ENCODE data around the gene PIGU.
"Not testable (repeated sequence)": the region's sequence is repeated elsewhere in the genome, so short reads cannot be mapped to it uniquely, and the experiment has no call there.

Gene PIGU, protein sequence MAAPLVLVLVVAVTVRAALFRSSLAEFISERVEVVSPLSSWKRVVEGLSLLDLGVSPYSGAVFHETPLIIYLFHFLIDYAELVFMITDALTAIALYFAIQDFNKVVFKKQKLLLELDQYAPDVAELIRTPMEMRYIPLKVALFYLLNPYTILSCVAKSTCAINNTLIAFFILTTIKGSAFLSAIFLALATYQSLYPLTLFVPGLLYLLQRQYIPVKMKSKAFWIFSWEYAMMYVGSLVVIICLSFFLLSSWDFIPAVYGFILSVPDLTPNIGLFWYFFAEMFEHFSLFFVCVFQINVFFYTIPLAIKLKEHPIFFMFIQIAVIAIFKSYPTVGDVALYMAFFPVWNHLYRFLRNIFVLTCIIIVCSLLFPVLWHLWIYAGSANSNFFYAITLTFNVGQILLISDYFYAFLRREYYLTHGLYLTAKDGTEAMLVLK

DNA sequence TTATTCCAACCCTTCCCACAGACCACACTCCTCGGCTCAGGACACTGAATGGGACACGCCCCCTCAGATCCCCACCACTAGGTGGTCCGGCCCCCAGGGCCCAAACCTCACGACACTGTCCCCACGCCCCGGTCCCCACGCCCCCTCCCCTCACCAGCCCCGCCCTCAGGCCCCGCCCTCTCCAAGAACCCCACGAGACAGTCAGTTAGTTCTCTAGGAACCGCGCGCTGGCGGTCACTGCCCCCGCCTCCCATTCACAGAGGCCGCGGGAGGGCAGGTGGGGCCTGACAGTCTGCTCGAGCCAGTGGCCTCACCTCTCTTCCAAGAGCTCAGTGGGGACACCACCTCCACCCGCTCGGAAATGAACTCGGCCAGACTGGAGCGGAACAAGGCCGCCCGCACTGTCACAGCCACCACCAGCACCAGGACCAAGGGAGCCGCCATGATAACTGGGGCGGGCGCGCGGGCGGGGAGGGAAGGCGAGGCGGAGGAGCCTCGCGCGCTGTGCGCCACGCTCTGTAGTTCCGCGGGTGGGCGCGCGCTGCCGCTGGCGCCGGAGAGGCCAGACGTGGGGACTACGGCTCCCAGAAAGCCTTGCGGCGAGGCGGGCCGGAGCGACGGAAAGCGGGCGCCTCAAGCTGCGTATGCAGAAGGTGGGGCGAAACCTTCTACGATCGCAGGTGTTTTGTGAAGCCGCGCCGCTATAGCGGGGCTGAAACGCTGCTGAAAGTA, at the start of gene PIGU:
PIGU (minus strand) TSS at position 451 of the 732 bp plus-strand sequence; CDS start at position 444, 7 bp downstream.
- peak; percentile 95 for DNase-seq (ENCODE audit: low spot score)

DNA sequence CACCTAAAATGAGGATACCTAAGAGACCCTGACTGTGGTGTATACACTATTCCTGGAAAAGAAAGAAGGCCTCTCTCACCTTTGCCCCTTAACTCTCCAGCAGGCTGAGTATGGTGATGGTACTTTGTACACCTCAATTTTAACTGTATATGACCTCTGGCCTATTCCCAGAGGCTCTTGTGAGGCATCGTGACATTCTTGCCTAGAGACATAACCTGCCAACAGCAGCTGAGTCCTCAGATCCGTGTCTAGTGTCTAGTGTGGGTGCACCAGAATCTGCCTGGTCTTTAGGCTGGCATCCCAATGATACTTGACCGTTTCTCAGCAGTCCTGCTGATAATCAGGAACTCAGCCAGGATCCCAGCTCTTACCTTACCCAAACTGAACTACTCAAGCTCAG, 47.3 kb upstream of the PIGU start:
- DNase-seq (ENCODE audit: low spot score) = no peak

DNA sequence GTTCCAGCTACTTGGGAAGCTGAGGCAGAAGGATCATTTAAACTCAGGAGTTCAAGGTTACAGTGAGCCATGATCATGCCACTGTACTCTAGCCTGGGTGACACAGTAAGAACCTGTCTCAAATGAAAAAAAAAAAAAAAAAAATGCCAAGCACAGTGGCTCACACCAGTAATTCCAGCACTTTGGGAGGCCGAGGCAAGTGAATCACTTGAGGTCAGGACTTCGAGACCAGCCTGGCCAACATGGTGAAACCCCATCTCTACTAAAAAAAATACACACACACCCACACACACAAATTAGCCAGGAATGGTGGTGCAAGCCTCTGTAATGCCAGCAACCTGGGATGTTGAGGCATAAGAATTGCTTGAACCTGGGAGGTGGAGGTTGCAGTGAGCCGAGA, 45.7 kb upstream of the PIGU start:
- DNase-seq (ENCODE audit: low spot score) = not testable (repeated sequence)

DNA sequence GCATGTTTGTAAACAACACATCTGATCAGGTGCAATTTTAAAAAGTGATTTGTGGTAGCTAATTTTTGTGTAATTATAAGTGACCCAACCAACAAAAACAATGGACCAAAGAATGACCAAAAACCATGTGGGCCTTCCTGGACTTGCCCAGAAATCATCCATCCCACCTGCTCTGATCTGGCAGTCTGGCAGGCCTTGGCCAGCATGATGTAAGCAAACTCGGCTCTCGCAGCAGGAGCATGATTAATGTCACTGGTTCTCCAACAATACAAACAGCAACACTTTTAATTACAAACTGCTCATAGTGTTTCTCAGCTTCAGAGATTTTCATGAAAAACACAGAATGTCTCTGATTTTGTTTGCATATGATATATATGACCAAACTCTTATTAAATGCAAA, 43.4 kb upstream of the PIGU start:
- no peak for DNase-seq (ENCODE audit: low spot score)

DNA sequence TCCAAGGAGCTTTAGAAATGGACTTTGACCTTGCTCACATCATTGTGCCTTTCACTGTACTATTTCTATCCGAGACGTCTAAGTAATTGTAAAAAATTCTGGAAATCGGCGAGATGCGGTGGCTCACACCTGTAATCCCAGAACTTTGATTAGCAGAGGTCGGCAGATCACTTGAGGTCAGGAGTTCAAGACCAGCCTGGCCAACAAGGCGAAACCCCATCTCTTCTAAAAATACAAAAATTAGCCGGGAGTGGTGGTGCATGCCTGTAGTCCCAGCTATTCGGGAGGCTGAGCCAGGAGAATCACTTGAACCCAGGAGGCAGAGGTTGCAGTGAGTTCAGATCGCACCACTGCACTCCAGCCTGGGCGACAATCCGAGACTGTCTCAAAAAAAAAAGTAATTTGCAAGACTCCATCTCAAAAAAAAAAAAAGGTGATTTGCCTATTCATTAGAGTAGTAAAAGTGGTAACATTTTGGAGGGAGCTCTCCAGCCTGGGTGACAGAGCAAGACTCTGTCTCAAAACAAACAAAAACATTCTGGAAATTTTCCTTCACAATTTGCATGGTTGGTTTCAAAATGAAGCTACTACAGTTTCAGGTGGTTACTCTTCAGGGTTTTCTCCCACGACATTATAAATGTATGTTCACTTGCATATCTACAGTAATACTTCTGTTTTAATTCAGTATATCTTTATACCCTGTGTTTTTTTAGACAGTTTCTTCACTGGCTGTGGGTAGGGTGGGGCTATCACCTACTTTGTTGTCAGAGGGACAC, 42.5 kb upstream of the PIGU start:
- not testable (repeated sequence) for DNase-seq (ENCODE audit: low spot score)

DNA sequence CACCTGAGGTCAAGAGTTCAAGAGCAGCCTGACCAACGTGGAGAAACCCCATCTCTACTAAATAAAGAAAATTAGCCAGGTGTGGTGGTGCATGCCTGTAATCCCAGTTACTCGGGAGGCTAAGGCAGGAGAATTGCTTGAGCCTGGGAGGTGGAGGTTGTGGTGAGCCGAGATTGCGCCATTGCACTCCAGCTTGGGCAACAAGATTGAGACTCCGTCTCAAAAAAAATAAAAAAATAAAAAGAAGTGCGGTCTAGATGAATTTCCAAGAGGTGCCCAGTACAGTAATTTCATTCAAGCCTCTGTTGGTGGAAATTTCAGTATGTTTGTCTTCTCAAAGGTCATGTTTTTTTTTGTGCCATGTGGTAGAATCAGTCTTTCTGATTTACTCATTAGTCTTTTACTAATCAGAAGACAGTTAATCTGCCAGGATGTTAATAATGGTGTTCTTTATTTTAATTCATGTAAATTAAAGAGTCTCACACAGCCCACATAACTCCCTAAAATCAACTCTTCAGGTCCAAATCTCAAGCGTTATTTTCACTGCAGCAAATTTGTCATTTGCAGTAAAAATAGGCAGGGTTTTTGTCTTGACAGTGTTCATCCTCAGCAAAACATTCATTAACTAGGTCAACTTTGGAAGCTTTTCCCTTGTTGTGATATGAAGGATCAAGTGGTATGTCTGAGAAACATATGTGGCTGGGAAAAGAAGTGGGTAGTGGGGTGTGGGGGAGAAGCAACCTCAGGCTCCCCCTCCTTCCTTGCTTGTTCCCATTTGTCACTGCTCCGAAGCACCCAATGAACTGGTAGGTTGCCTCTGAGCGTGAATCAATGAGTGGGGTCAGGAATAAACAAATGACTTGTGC, 40.6 kb upstream of the PIGU start:
- no peak for DNase-seq (ENCODE audit: low spot score)

DNA sequence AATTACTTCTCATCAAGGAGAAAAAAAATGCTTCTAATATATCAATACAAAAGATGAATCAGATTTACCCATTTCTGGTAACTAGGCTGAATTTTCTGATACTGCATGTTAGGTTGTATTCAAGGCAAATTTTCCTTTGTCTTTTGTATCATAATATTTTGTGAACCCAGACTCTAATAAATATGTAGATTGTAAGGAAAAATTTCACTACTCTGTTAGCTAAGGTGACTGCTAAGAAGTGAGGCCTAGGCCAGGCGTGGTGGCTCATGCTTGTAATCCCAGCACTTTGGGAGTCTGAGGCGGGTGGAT, 40.0 kb upstream of the PIGU start:
- no peak for DNase-seq (ENCODE audit: low spot score)

DNA sequence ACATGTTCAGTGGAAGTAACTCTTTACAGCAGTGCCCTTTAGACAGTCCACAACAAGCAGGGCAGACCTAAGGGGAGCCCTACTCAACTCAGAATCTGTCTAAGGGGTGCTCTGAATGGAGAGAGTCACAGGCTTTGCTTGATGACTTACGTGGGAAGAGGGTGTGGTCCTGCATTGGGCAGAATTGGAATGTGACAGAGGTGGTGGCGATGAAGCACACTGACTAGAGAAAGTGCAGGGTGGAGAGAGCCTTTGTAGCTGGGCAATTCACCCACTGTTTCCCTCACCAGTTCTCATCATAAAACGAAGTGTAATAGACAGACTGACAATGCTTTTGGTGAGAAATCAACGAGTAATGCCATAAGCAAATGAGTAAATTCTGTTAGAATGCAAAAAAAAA, 38.5 kb upstream of the PIGU start:
- DNase-seq (ENCODE audit: low spot score) = no peak

DNA sequence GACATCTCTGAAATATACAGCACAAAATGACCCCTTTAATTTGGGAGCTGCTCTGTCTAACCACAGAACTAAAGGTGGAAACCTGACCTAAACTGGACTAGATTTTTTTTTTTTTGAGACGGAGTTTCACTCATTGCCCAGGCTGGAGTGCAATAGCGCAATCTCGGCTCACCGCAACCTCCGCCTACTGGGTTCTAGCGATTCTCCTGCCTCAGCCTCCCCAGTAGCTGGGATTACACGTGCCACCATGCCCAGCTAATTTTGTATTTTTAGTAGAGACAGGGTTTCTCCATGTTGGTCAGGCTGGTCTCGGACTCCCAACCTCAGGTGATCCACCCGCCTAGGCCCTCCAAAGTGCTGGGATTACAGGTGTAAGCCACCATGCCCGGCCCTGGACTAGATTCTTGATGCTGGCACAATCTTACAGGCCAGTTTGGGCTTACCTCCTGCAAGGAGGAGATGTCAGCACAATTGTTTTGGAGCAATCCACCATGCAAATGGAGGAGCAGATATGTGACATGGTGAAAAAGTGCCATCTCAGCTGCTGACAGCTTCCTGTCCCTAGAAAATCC, 37.1 kb upstream of the PIGU start:
- not testable (repeated sequence) for DNase-seq (ENCODE audit: low spot score)

DNA sequence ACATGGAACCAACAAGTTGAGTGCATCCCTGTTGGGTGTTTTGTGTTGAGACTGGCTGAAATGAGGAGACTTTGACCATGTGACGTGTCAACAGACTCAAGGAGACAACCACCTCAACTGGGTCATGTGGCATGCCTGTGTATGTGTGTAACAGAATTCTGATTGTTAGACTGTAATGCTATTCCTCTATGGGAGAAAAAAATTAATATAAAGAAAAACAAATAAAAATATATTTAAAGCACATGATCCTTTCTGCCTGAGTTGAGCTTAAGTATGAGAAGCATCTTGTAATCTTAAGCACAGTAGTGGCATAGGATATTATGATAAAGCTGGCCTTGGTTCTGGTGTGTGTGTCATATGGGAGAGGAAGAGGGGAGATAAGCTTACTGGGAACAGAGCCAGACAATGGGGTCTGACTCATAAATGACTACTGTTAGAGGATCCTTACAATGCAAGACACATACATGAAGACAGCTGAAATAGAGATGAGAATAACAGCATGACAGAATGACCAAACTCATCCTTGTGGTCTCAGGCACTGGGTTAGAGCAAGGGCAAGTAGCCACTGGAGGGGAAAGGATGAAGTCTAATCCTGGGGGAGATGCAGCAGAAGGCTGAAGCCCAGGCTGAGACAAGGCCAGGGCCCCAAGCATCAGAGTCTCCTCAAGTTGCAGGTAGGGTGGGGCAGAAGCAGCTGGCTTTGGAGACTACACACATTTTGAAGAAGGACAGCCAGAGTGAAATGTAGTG, 36.5 kb upstream of the PIGU start:
- DNase-seq (ENCODE audit: low spot score) = no peak

DNA sequence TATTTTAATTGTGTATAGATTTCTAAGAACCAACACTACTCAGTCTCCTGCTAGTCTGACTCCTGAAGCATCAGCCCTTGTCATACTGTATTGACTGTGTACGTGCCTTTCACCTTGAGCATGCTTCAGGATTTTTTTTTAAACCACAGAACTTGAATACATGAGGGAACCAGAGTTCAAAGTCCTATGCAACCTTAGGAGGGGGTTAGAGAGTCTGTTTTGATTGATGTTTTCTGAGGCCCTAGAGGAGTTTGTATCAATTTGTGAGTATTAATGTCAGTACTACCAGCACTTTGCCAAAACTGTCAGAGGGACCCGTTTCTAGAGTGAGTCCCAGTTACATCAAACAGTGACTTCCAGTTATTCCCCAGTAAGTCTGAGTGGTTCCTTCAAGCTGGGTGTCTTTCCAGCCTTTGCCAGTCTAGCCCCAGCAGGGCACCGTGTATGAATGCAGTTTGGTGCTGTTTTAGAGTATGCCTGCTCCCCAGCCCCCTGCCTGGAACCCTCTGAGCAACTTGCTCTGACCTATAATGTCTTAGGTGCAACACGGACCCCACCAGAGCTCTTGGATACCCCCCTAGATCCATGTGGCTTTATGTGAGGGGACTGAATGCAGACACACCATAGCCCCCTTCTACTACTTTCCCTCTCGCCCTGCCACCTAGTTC, 35.8 kb upstream of the PIGU start:
- DNase-seq (ENCODE audit: low spot score) = no peak

DNA sequence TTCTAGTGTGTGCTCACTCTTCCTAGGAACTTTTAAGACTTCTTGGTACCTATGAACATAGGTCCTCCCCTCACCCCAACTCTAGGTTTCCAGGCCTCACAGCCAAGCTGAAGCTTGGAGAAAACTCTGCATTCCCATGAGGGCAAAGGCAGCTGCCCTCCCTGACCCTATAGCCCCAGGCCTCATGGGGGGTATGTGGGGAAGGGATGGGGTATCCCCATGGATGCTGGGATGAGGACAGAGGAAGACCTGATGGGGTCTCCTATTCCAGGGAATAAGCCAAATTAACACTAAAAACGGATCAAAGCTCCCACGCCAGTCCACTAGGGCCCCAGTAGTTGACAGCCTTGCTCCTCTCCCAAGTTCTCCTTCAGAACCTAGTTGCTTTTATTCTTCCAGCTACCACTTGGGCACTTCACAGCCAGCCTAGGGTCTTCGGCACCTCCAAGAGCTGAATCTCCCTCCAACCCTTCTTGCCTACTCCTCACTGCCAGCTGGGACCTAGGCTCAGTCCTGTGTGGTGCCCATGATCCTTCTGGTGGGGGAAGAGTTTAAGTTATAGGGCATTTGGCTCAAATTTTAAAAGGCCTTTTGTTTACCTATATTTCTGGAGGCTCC, 35.0 kb upstream of the PIGU start:
- DNase-seq (ENCODE audit: low spot score) = no peak

DNA sequence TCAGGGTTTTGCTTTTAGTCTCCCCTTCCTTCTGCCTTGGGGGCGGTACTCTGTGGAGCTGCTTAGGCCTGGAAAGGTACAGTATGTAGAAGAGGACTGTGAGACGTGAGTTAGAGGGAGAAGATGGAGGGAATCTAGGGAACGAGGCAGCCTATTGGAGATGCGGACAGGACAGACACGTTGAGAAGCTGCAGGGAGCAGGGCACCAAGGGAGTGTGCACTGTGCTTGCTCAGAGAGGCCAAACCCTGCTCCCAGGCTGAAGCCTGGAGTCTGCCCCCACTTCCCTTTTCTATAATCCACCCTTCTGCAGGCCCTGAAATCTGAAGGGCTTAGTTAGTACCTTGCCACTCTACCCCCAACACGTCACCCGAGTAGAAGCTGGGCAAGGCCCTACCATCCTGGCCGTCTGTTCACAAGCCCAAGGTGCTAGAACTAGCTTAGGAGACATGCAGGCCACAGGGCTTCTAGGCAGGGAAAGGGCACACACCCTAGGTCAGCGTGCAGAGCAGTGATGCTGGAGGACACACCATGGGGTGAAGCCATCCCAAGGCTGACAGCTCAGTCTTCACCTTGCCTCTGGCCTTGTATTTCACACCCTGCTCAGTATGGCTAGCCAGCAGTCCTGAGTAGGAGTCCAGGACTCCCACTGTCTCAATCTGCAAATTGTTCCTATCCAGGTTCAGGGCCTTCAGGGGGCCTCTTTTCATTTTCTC, 34.1 kb upstream of the PIGU start:
- no peak for DNase-seq (ENCODE audit: low spot score)

DNA sequence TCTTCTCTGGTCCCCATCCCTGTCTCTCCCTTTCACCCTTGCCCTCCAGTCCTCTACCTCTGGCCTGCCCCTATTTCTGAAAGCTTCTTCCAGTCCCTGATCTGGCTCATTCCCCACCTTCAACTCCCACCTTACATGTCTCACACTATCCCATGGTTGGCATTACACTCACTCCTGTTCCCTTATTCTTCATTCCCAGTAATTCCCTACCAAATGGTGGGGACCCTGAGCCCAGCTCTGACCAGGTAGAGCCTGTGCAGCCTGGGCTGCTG, 33.6 kb upstream of the PIGU start:
- DNase-seq (ENCODE audit: low spot score) = no peak

DNA sequence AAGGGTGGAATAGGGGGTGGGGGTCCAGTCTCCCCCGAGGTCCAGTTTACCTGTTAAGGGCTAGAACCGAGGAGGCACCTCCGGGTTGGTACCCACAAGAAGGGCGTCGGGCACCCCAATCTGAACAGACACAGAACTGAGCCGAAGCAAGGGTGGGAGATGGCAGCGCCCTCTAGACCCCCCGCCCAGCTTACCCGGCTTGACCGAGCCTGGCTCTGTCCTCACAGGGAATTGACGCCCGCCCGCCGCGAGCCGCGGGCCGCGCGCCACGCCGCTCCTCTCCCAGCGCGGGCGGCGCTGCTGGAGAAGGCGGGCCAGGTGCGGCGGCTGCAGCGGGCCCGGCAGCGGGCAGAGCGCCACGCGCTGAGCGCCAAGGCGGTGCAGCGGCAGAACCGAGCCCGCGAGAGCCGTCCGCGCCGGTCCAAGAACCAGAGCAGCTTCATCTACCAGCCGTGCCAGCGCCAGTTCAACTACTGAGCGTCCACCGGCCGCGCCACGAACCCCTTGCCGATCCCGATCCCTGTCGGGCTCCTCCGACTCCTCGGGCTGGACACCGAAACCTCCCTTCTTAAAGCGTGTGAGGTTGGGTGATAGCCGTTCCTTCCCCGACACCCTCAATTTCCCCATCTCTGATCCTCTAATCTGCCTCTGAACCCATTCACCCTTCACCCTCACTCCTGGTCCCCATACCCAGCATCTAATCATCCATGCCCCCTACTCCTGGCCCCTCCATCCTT, 33.1 kb upstream of the PIGU start:
- DNase-seq (ENCODE audit: low spot score) = peak; percentile 90

DNA sequence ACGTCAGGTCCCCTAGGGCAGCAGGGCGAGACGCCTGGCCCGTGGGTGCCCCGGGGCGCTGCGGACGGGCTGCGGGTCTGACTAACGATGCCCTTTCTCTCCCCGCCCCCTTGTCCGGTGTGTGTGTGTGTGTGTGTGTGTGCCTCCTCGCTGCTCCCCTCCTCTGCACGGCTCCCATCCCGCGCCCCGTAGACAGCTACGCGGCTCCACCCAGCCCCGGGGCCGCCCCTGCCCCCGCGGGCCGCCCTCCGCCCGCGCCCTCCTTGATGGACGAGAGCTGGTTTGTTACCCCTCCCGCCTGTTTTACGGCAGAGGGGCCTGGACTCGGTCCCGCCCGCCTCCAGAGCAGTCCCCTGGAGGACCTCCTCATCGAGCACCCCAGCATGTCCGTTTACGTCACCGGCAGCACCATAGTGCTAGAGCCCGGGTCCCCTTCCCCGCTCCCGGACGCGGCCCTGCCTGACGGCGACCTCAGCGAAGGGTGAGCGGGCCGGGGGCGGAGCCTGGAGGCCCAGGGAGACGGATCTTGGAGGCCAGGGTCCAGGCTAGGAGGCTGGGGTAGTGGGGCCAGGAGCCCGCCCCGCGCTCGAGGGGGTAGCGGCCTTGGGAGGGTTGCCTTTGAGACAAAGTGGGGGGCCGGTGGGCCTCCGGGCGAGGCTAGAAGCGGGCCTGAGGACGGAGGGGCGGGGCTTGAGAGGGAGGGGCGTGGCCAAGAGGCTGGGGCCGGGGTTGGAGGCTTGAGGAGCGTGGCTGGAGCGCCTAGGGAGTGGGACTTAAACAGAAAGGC, 32.3 kb upstream of the PIGU start:
- peak; percentile 90 for DNase-seq (ENCODE audit: low spot score)

DNA sequence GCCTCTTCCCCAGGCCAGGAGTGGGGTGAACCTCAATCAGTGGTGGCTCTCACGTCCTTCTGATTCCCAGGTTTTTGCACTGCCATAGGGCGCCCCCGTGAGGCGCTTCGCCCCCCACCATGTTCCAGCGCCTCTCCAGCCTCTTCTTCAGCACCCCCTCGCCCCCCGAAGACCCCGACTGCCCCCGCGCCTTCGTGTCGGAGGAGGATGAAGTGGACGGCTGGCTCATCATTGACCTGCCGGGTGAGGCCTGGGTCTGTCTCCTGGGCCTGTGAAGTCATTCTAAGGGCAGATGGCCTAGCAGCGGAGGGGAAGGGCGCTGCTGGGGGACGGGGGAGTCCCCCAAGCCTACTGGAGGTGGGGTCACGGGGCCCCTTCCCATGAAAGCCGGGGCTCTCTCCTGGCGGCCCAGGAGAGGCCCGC, 31.7 kb upstream of the PIGU start:
- peak; percentile 56 for DNase-seq (ENCODE audit: low spot score)
